K562 (cell line): ENCODE results near the gene PELI2. TPM values are rescaled to one million over a fixed set of nuclear protein-coding genes. Genes with fewer than 3 reads are reported as not detected.

Experiments
- ATAC-seq: fragments of 200-7000 bp; cut with Tn5 transposase; 3 replicates; pipeline ENCODE4 v1.9.1; 2020; ENCODE audit warnings: moderate library complexity
- BruUV-seq: library from RNA; stranded (reverse); fragments of 400-500 nt; replicated peaks from 2 replicates; lab custom pipeline; 2021; lab: Mats Ljungman, UMichigan
- CTCF ChIA-PET: fragments of 300-600 bp; formaldehyde crosslinking; extraction: SDS; loops from one replicate; lab custom pipeline; 2021; ENCODE audit warnings: low intra/inter-chr PET ratio; lab: Yijun Ruan, JAX
- POLR2A ChIA-PET: fragments of 300-600, 350-650 bp; sonication (Branson Sonifier 250); formaldehyde crosslinking; extraction: SDS; loops from one replicate; lab custom pipeline; 2021; ENCODE audit warnings: antibody characterized with exemption, inconsistent platforms; lab: Yijun Ruan, JAX
- DNase-seq, 4 experiments: peaks; one replicate each; pipeline versions ENCODE4 v3.0.0 to v3.0.0-alpha.2; 2011 to 2018; ENCODE audit warnings: low spot score in 3 of 4, mixed read lengths in 3 of 4; ENCODE audit errors: extremely low read depth in 1 of 4
- FAIRE-seq: peaks from 2 replicates; lab custom pipeline; 2011; peaks lifted over from hg19 to GRCh38; lab: Jason Lieb, UNC
- H2AFZ ChIP-seq: 2 replicates; pipeline ENCODE4 v1.6.0; 2011; ENCODE audit warnings: low read depth, low read length, control low read depth, inconsistent platforms
- H3K27ac ChIP-seq: fragments of 200-600 bp; 3 replicates; pipeline ENCODE4 v1.8.0; 2011; ENCODE audit warnings: low read depth, mild to moderate bottlenecking, control low read depth, inconsistent platforms, low read length, moderate library complexity, mixed read lengths; ENCODE audit errors: extremely low read depth
- H3K27me3 ChIP-seq, 2 experiments: fragments of 300-600 bp in 1 of 2; 2 replicates in 1 of 2; 3 replicates in 1 of 2; pipeline versions ENCODE4 v1.6.0 to v1.8.0; 2011; ENCODE audit warnings: inconsistent platforms in 2 of 2, low read length in 2 of 2, mild to moderate bottlenecking in 1 of 2, mixed read lengths in 1 of 2, moderate library complexity in 1 of 2; ENCODE audit not compliant: control insufficient read depth in 2 of 2, insufficient read depth in 2 of 2
- H3K36me3 ChIP-seq: fragments of 300-600 bp; 3 replicates; pipeline ENCODE4 v1.8.0; 2011; ENCODE audit warnings: mild to moderate bottlenecking, low read length, inconsistent platforms; ENCODE audit not compliant: control insufficient read depth, insufficient read depth
- H3K4me1 ChIP-seq, 2 experiments: fragments of 200-600 bp in 1 of 2; replicated peaks in 1 of 2; 2 replicates in 1 of 2; 3 replicates in 1 of 2; pipeline versions ENCODE4 v1.5.1 to v1.8.0; 2011; ENCODE audit warnings: inconsistent platforms in 2 of 2, low read length in 2 of 2, mild to moderate bottlenecking in 1 of 2, mixed read lengths in 1 of 2, moderate library complexity in 1 of 2; ENCODE audit not compliant: control insufficient read depth in 2 of 2, insufficient read depth in 2 of 2
- H3K4me2 ChIP-seq: 2 replicates; pipeline ENCODE4 v1.6.1; 2011; ENCODE audit warnings: low read length, control low read depth, inconsistent platforms, mixed read lengths; ENCODE audit not compliant: insufficient read depth
- H3K4me3 ChIP-seq: fragments of 200-600 bp; sonication (generic), shearing (Covaris generic); 2 replicates; pipeline ENCODE4 v1.5.1; 2016; ENCODE audit warnings: control low read depth, inconsistent platforms
- H3K79me2 ChIP-seq: fragments of 200-600 bp; 3 replicates; pipeline ENCODE4 v1.8.0; 2011; ENCODE audit warnings: low read length, inconsistent platforms; ENCODE audit not compliant: control insufficient read depth, insufficient read depth
- H3K9ac ChIP-seq, 2 experiments: 2 replicates each; pipeline versions ENCODE4 v1.6.0 to v1.6.1; 2011; ENCODE audit warnings: low read depth in 2 of 2, low read length in 2 of 2, control low read depth in 1 of 2, inconsistent platforms in 1 of 2, mild to moderate bottlenecking in 1 of 2, mixed read lengths in 1 of 2; ENCODE audit not compliant: insufficient read depth in 1 of 2
- H3K9me1 ChIP-seq: one replicate; pipeline ENCODE4 v1.6.0; 2011; ENCODE audit warnings: inconsistent platforms, mild to moderate bottlenecking, low read length, moderate library complexity; ENCODE audit not compliant: control insufficient read depth, insufficient read depth
- H3K9me3 ChIP-seq: replicated peaks from 2 replicates; pipeline ENCODE4 v1.5.1; 2011; ENCODE audit warnings: low read depth, low read length, inconsistent platforms; ENCODE audit not compliant: control insufficient read depth, insufficient read depth
- H4K20me1 ChIP-seq: replicated peaks from 2 replicates; pipeline ENCODE4 v1.6.1; 2011; ENCODE audit warnings: low read length, inconsistent platforms, mixed read lengths; ENCODE audit not compliant: control insufficient read depth, insufficient read depth
- BRCA1 ChIP-seq, 2 experiments: fragments of 450-650 bp in 1 of 2; sonication (generic) in 1 of 2; formaldehyde crosslinking in 1 of 2; IDR thresholded peaks; 2 replicates each; pipeline versions ENCODE4 v1.5.0 to v1.6.1; 2017 to 2020; ENCODE audit warnings: mild to moderate bottlenecking in 1 of 2, missing genetic modification reagents in 1 of 2
- GATA2 ChIP-seq: sonication (generic); formaldehyde crosslinking; IDR thresholded peaks from 2 replicates; pipeline ENCODE4 v1.4.0; 2020; ENCODE audit warnings: mild to moderate bottlenecking, missing genetic modification reagents
- MNT ChIP-seq, 2 experiments: fragments of 450-650 bp; conservative IDR thresholded peaks; 2 replicates each; pipeline ENCODE4 v1.6.1; 2017; ENCODE audit warnings: mild to moderate bottlenecking in 2 of 2, moderate library complexity in 2 of 2
- SMC3 ChIP-seq: conservative IDR thresholded peaks from 2 replicates; pipeline ENCODE4 v1.6.1; 2011; ENCODE audit warnings: low read depth, low read length, improper control_type of control experiment; ENCODE audit not compliant: insufficient read depth
- TAL1 ChIP-seq: fragments of 450-650 bp; IDR thresholded peaks from 2 replicates; pipeline ENCODE4 v1.6.1; 2016; ENCODE audit warnings: mild to moderate bottlenecking
- ZNF395 ChIP-seq: fragments of 200-800 bp; sonication (Bioruptor generic); IDR thresholded peaks from 2 replicates; pipeline ENCODE4 v1.6.1; 2017; ENCODE audit warnings: missing genetic modification characterization, missing compliant biosample characterization
- WGBS: fragments of 100-300 bp; shearing (Covaris generic); methylation state at CpG from one replicate; pipeline ENCODE4 v1.1.6; 2016; ENCODE audit warnings: low coverage, mixed read lengths; ENCODE audit not compliant: insufficient coverage; ENCODE audit errors: missing lambda C conversion rate; 5-methylcytosine and 5-hydroxymethylcytosine counted together
- in situ Hi-C: fragments of 300-500 bp; cut with MboI; formaldehyde crosslinking; loops from 4 replicates; pipeline ENCODE4 v1.15.0; 2018; ENCODE audit warnings: inconsistent platforms, mixed read lengths
- intact Hi-C: fragments of 100-400 bp; cut with micrococcal nuclease; formaldehyde crosslinking; loops from 2 replicates; pipeline ENCODE4 v1.14.2; 2022
- polyA plus RNA-seq, 8 experiments: library from polyadenylated mRNA; depleted of rRNA in 4 of 8; stranded (reverse) in 5 of 8; unstranded in 3 of 8; fragments of >200 nt; fragmentation: Nextera tagmentation in 2 of 8; fragmentation: Illumina TruSeq in 1 of 8; extraction: Ambion mirVana in 2 of 8; extraction: Trizol in 1 of 8; gene quantifications; 2 replicates each; pipeline versions ENCODE4 v1.2.1 to v1.2.3, GENCODE V29; 2011 to 2014; ENCODE audit warnings: inconsistent platforms in 1 of 8, missing spikeins in 1 of 8
- total RNA-seq, 7 experiments: library from RNA; depleted of rRNA in 6 of 7; stranded (reverse); fragments of >200 nt in 6 of 7; fragmentation: Illumina TruSeq in 2 of 7; extraction: Trizol in 2 of 7; gene quantifications; 2 replicates each; pipeline versions ENCODE4 v1.2.1 to v1.2.3, GENCODE V29; 2011 to 2021; ENCODE audit warnings: low replicate concordance in 1 of 7
- TF ChIP-seq, protein P1 (sequence below): fragments of 250-450 bp; sonication (Bioruptor Pico); IDR thresholded peaks from 2 replicates; pipeline ENCODE4 v1.4.0; 2020
- TF ChIP-seq, protein P2 (sequence below): fragments of 250-450 bp; sonication (Bioruptor Pico); IDR thresholded peaks from 2 replicates; pipeline ENCODE4 v1.8.0; 2022; ENCODE audit warnings: inconsistent platforms, mild to moderate bottlenecking, moderate library complexity, borderline replicate concordance
- TF ChIP-seq, protein P3 (sequence below): sonication (generic); formaldehyde crosslinking; IDR thresholded peaks from 2 replicates; pipeline ENCODE4 v1.8.0; 2022; ENCODE audit warnings: missing genetic modification reagents, mild to moderate bottlenecking, borderline replicate concordance

Gene PELI2
- total and polyA plus RNA-seq, 9 of the 15 experiments (the other 6 are each of a cell fraction or from before 2014, with no cell fraction given), result 0.20 to 1.5 (median 0.44) TPM

GRCh38 chr14:56102941-56103340, 15.3 kb upstream of the PELI2 start:
- ChIA-PET POLR2A (no interaction called here), CTCF (no interaction called here)
- no peaks in the 10 kb centered on the region for H3K9me1 ChIP-seq
- BruUV-seq, result no TSS peak
- in situ Hi-C loops (no loop called here), intact Hi-C loops (no loop called here)
- no peak overlapping the region for H2AFZ ChIP-seq
- DNase-seq (no peak), FAIRE-seq (no peak), ATAC-seq (no peak)
- peaks cover 0 to 10% of the 10 kb centered on the region in 2 experiments; a peak in 2 of 5 replicates for H3K27me3 ChIP-seq
- H3K4me3 ChIP-seq, result no peak overlapping the region
- H3K9me3 ChIP-seq, result no peaks in the 10 kb centered on the region
- no peaks in the 10 kb centered on the region for H4K20me1 ChIP-seq
- H3K4me1 ChIP-seq, result no peaks in the 10 kb centered on the region
- H3K4me2 ChIP-seq, result no peak overlapping the region
- TF ChIP-seq TAL1, result no peak
- no peak for TF ChIP-seq BRCA1 (IDR thresholded peaks at IDR 0.05)
- no peak for TF ChIP-seq BRCA1 (CRISPR knock-in tag; IDR thresholded peaks at IDR 0.05)
- no peak for TF ChIP-seq SMC3
- no peak for TF ChIP-seq GATA2 (CRISPR knock-in tag)
- TF ChIP-seq, protein P1, sequence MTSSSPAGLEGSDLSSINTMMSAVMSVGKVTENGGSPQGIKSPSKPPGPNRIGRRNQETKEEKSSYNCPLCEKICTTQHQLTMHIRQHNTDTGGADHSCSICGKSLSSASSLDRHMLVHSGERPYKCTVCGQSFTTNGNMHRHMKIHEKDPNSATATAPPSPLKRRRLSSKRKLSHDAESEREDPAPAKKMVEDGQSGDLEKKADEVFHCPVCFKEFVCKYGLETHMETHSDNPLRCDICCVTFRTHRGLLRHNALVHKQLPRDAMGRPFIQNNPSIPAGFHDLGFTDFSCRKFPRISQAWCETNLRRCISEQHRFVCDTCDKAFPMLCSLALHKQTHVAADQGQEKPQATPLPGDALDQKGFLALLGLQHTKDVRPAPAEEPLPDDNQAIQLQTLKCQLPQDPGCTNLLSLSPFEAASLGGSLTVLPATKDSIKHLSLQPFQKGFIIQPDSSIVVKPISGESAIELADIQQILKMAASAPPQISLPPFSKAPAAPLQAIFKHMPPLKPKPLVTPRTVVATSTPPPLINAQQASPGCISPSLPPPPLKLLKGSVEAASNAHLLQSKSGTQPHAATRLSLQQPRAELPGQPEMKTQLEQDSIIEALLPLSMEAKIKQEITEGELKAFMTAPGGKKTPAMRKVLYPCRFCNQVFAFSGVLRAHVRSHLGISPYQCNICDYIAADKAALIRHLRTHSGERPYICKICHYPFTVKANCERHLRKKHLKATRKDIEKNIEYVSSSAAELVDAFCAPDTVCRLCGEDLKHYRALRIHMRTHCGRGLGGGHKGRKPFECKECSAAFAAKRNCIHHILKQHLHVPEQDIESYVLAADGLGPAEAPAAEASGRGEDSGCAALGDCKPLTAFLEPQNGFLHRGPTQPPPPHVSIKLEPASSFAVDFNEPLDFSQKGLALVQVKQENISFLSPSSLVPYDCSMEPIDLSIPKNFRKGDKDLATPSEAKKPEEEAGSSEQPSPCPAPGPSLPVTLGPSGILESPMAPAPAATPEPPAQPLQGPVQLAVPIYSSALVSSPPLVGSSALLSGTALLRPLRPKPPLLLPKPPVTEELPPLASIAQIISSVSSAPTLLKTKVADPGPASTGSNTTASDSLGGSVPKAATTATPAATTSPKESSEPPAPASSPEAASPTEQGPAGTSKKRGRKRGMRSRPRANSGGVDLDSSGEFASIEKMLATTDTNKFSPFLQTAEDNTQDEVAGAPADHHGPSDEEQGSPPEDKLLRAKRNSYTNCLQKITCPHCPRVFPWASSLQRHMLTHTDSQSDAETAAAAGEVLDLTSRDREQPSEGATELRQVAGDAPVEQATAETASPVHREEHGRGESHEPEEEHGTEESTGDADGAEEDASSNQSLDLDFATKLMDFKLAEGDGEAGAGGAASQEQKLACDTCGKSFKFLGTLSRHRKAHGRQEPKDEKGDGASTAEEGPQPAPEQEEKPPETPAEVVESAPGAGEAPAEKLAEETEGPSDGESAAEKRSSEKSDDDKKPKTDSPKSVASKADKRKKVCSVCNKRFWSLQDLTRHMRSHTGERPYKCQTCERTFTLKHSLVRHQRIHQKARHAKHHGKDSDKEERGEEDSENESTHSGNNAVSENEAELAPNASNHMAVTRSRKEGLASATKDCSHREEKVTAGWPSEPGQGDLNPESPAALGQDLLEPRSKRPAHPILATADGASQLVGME (CRISPR knock-in tag), result no peak
- TF ChIP-seq, protein P2, sequence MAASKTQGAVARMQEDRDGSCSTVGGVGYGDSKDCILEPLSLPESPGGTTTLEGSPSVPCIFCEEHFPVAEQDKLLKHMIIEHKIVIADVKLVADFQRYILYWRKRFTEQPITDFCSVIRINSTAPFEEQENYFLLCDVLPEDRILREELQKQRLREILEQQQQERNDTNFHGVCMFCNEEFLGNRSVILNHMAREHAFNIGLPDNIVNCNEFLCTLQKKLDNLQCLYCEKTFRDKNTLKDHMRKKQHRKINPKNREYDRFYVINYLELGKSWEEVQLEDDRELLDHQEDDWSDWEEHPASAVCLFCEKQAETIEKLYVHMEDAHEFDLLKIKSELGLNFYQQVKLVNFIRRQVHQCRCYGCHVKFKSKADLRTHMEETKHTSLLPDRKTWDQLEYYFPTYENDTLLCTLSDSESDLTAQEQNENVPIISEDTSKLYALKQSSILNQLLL (CRISPR knock-in tag), result no peak
- TF ChIP-seq, protein P3, sequence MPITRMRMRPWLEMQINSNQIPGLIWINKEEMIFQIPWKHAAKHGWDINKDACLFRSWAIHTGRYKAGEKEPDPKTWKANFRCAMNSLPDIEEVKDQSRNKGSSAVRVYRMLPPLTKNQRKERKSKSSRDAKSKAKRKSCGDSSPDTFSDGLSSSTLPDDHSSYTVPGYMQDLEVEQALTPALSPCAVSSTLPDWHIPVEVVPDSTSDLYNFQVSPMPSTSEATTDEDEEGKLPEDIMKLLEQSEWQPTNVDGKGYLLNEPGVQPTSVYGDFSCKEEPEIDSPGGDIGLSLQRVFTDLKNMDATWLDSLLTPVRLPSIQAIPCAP, result no peak
- TF ChIP-seq ZNF395 (CRISPR knock-in tag), result no peak
- no peak for TF ChIP-seq MNT (conservative IDR thresholded peaks at IDR 0.05)
- WGBS, result 8% methylated on average over 3 of the region's 3 CpGs
- H3K36me3 ChIP-seq, result no peaks in the 10 kb centered on the region
- no peak overlapping the region for H3K9ac ChIP-seq
- no peak overlapping the region for H3K27ac ChIP-seq
- no peaks in the 10 kb centered on the region for H3K79me2 ChIP-seq
